Measurements from ENCODE around the gene NRXN3.

DNA sequence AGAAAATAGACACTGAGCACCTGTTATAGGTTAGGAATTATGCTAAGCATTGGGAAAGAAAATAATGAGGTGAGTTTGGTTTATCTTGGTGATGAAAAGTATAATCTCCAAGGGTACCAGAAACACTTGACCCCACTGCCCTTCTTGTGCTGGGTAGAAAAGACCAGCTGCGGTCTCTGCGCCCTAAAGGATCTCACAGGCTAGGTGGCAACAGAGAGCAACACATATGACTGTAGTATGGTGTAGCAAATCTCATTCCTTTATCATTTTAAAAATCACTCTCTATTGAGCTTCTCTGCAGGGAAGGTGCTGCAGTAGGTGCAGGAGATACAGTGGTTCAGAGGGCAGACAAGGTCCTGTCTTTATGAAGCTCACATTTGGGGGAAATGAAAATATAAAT lies 26.1 kb downstream of the NRXN3 start:
- TF ChIP-seq NFRKB (IDR thresholded peaks at IDR 0.05) (no peak), TARDBP (IDR thresholded peaks at IDR 0.05) (no peak), HDGF (IDR thresholded peaks at IDR 0.05; ENCODE audit: borderline replicate concordance) (no peak), LEF1 (IDR thresholded peaks at IDR 0.05; ENCODE audit: borderline replicate concordance) (no peak), SP1 (IDR thresholded peaks at IDR 0.05) (no peak), ARNT (IDR thresholded peaks at IDR 0.05) (no peak), BHLHE40 (IDR thresholded peaks at IDR 0.05; ENCODE audit: borderline replicate concordance) (no peak), FOXK2 (IDR thresholded peaks at IDR 0.05) (no peak), FOXA1 (IDR thresholded peaks at IDR 0.05) (no peak)
- TF ChIP-seq, protein P1, sequence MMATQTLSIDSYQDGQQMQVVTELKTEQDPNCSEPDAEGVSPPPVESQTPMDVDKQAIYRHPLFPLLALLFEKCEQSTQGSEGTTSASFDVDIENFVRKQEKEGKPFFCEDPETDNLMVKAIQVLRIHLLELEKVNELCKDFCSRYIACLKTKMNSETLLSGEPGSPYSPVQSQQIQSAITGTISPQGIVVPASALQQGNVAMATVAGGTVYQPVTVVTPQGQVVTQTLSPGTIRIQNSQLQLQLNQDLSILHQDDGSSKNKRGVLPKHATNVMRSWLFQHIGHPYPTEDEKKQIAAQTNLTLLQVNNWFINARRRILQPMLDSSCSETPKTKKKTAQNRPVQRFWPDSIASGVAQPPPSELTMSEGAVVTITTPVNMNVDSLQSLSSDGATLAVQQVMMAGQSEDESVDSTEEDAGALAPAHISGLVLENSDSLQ (IDR thresholded peaks at IDR 0.05), result no peak

All from HEK293T (cell line).